AG09319 (cell line): ENCODE data around the gene EVI5.

Experiments
- DNase-seq: peaks from one replicate; pipeline ENCODE4 v3.0.0-alpha.2; 2010; ENCODE audit warnings: low read depth; ENCODE audit errors: extremely low read depth
- CTCF ChIP-seq: IDR thresholded peaks from 2 replicates; pipeline ENCODE4 v1.5.1; 2011; ENCODE audit warnings: low read depth, mild to moderate bottlenecking, inconsistent platforms, low read length, moderate library complexity

EVI5 gene

GRCh38 chr1:92459871-92460320 lies 325.0 kb downstream of the EVI5 start:
- TF ChIP-seq CTCF, result no peak

More at GRCh38 chr1:92459871-92460320, 325.0 kb downstream of the EVI5 start:
- DNase-seq, result no peak
